ENCODE measurements around the gene LHX8.

GRCh38 chr1:75152092-75152491 lies 17.9 kb downstream of the LHX8 start:
- TF ChIP-seq REST (IDR thresholded peaks at IDR 0.05; ENCODE audit: insufficient read depth in 1 of 2, low read depth in 2 of 2, low read length in 1 of 2) (no peak), CTCF (IDR thresholded peaks at IDR 0.05) (no peak), POLR2AphosphoS5 (IDR thresholded peaks at IDR 0.05; ENCODE audit: low read depth, low read length) (no peak), TCF7L2 (IDR thresholded peaks at IDR 0.05; ENCODE audit: low read depth, low read length) (no peak), SIN3A (IDR thresholded peaks at IDR 0.05; ENCODE audit: borderline replicate concordance, insufficient read depth, low read depth, low read length) (no peak)
